Endothelial cell of umbilical vein (primary cell): Measurements from ENCODE around the gene RNF169. TPM values are rescaled to one million over a fixed set of nuclear protein-coding genes. Genes with fewer than 3 reads are reported as not detected.

ENCODE experiments used
- BruUV-seq: library from RNA; stranded (reverse); fragments of 400-500 nt; replicated peaks from 2 replicates; lab custom pipeline; 2021; lab: Mats Ljungman, UMichigan
- CTCF ChIA-PET: fragments of 300-600, 350-600 bp; sonication (Branson Sonifier 250); formaldehyde crosslinking; loops from one replicate; lab custom pipeline; 2021; ENCODE audit warnings: antibody characterized with exemption, inconsistent platforms; lab: Charles Lee
- POLR2A ChIA-PET: fragments of 300-600, 350-600 bp; sonication (Branson Sonifier 250); formaldehyde crosslinking; loops from one replicate; lab custom pipeline; 2021; ENCODE audit warnings: antibody characterized with exemption, inconsistent platforms; lab: Charles Lee
- DNase-seq: peaks from one replicate; pipeline ENCODE4 v3.0.0-alpha.2; 2011; ENCODE audit warnings: low read depth, low spot score
- FAIRE-seq: peaks from 2 replicates; lab custom pipeline; 2011; peaks lifted over from hg19 to GRCh38; lab: Jason Lieb, UNC
- H2AFZ ChIP-seq: 2 replicates; pipeline ENCODE4 v1.6.0; 2012; ENCODE audit warnings: low read depth, low read length, control low read depth, inconsistent platforms
- H3K27ac ChIP-seq: 2 replicates; pipeline ENCODE4 v1.5.1; 2011; ENCODE audit warnings: low read depth, mild to moderate bottlenecking, control low read depth, low read length, moderate library complexity; ENCODE audit not compliant: insufficient read depth
- H3K27me3 ChIP-seq, 2 experiments: 2 replicates each; pipeline versions ENCODE4 v1.6.0 to v1.6.1; 2011; ENCODE audit warnings: low read length in 2 of 2, mixed read lengths in 1 of 2; ENCODE audit not compliant: control insufficient read depth in 2 of 2, insufficient read depth in 2 of 2
- H3K36me3 ChIP-seq, 2 experiments: 2 replicates in 1 of 2; 3 replicates in 1 of 2; pipeline ENCODE4 v1.5.1; 2011; ENCODE audit warnings: low read length in 2 of 2, mild to moderate bottlenecking in 1 of 2, moderate library complexity in 1 of 2; ENCODE audit not compliant: control insufficient read depth in 2 of 2, insufficient read depth in 2 of 2; ENCODE audit errors: extremely low read depth in 1 of 2
- H3K4me1 ChIP-seq: 3 replicates; pipeline ENCODE4 v1.5.1; 2011; ENCODE audit warnings: mild to moderate bottlenecking, low read length; ENCODE audit not compliant: control insufficient read depth, insufficient read depth; ENCODE audit errors: extremely low read depth
- H3K4me2 ChIP-seq: 2 replicates; pipeline ENCODE4 v1.6.1; 2011; ENCODE audit warnings: low read length, control low read depth, mixed read lengths; ENCODE audit not compliant: insufficient read depth
- H3K4me3 ChIP-seq, 3 experiments: fragments of 200-600 bp in 1 of 3; sonication (generic), shearing (Covaris generic) in 1 of 3; replicated peaks in 1 of 3; 2 replicates each; pipeline ENCODE4 v1.5.1; 2011 to 2016; ENCODE audit warnings: control low read depth in 3 of 3, low read length in 3 of 3, mild to moderate bottlenecking in 2 of 3, inconsistent platforms in 1 of 3, low read depth in 1 of 3, moderate library complexity in 1 of 3; ENCODE audit not compliant: insufficient read depth in 1 of 3
- H3K79me2 ChIP-seq: 2 replicates; pipeline ENCODE4 v1.6.0; 2012; ENCODE audit warnings: low read length, inconsistent platforms; ENCODE audit not compliant: control insufficient read depth, insufficient read depth
- H3K9ac ChIP-seq: replicated peaks from 2 replicates; pipeline ENCODE3; 2011; ENCODE audit warnings: low read length, control low read depth; ENCODE audit not compliant: insufficient read depth; ENCODE audit errors: extremely low read depth
- H3K9me1 ChIP-seq: replicated peaks from 3 replicates; pipeline ENCODE4 v1.6.0; 2011; ENCODE audit warnings: mild to moderate bottlenecking, low read length; ENCODE audit not compliant: control insufficient read depth, insufficient read depth; ENCODE audit errors: extremely low read depth
- H3K9me3 ChIP-seq: replicated peaks from 2 replicates; pipeline ENCODE4 v1.5.1; 2012; ENCODE audit warnings: low read length, inconsistent platforms; ENCODE audit not compliant: control insufficient read depth, insufficient read depth
- H4K20me1 ChIP-seq: replicated peaks from 2 replicates; pipeline ENCODE3; 2011; ENCODE audit warnings: mild to moderate bottlenecking, low read length; ENCODE audit not compliant: control insufficient read depth, insufficient read depth; ENCODE audit errors: extremely low read depth
- CTCF ChIP-seq, 2 donors: IDR thresholded peaks; 1 replicate in 1 of 2; 2 replicates in 1 of 2; pipeline ENCODE4 v1.5.1; 2011; ENCODE audit warnings: low read length in 2 of 2, mild to moderate bottlenecking in 2 of 2, moderate library complexity in 2 of 2, control low read depth in 1 of 2, inconsistent platforms in 1 of 2, low read depth in 1 of 2; ENCODE audit not compliant: insufficient read depth in 1 of 2; ENCODE audit errors: extremely low read depth in 1 of 2
- FOS ChIP-seq: IDR thresholded peaks from 2 replicates; pipeline ENCODE4 v1.6.1; 2011; ENCODE audit warnings: mild to moderate bottlenecking, low read length, moderate library complexity, borderline replicate concordance; ENCODE audit not compliant: insufficient read depth
- GATA2 ChIP-seq: IDR thresholded peaks from 2 replicates; pipeline ENCODE4 v1.7.0; 2011; ENCODE audit warnings: low read depth, mild to moderate bottlenecking, moderate library complexity, mixed read lengths, low read length; ENCODE audit not compliant: insufficient read length, insufficient read depth
- JUN ChIP-seq: IDR thresholded peaks from 2 replicates; pipeline ENCODE4 v1.6.1; 2011; ENCODE audit warnings: borderline replicate concordance, low read depth; ENCODE audit not compliant: insufficient read length, insufficient read depth
- MYC ChIP-seq: IDR thresholded peaks from one replicate; pipeline ENCODE4 v1.6.1; 2011; ENCODE audit warnings: mild to moderate bottlenecking, low read depth, low read length
- dilution Hi-C: fragments of 300-500 bp; cut with MboI; formaldehyde crosslinking; loops from one replicate; pipeline ENCODE4 v1.15.0; 2019; ENCODE audit warnings: low sequenced_read_pairs; ENCODE audit not compliant: extremely low pct_ligation_motif_present
- intact Hi-C: fragments of 100-400 bp; cut with micrococcal nuclease; formaldehyde crosslinking; loops from one replicate; pipeline ENCODE4 v1.10.0; 2022
- polyA plus RNA-seq, 4 experiments: library from polyadenylated mRNA; depleted of rRNA in 3 of 4; stranded (reverse) in 3 of 4; unstranded in 1 of 4; fragments of >200 nt; gene quantifications; 2 replicates each; pipeline versions ENCODE4 v1.2.1 to v1.2.3, GENCODE V29; 2011 to 2012; ENCODE audit warnings: missing spikeins in 1 of 4
- total RNA-seq: library from RNA; stranded (reverse); gene quantifications from 2 replicates; pipeline ENCODE4 v1.2.3, GENCODE V29; 2021

RNF169 gene
- total and polyA plus RNA-seq, 2 donors (not counting 3 experiments of a cell fraction or from before 2014, with no cell fraction given) = 5.8 to 21.3 TPM

DNA sequence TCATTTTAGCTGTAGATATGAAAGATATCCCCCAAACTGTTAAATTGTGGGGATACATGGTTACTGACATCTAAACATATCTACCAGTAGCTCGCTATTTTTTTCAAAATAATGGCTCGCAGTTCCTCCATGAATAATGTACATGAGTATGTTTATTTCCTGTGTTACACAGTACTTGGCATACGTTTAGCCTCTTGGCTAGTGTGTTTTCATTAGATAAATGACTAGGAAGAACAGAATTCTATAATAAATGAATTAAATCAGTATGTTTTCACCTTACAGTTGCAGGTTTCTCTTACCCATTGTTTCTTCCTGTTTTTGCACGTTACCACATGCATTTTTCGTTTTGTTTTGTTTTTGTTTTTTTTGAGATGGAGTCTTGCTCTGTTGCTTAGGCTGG is 21.8 kb downstream of the RNF169 start:
- H3K4me2 ChIP-seq = peak overlapping the region; percentile 55
- TF ChIP-seq JUN (peak; percentile 44), FOS (peak; percentile 26), CTCF (IDR thresholded peaks at IDR 0.05; ENCODE audit: extremely low read depth in 1 of 2, insufficient read depth in 1 of 2, low read depth in 1 of 2, low read length in 2 of 2) (no peak)
- H3K27ac ChIP-seq = peak overlapping the region; percentile 80
- no peaks in the 10 kb centered on the region for H3K27me3 ChIP-seq
- peak overlapping the region; percentile 54 for H3K9ac ChIP-seq
- BruUV-seq = no TSS peak
- POLR2A ChIA-PET = interaction anchor here (0.8 kb wide), 1 partner anchor 15 kb away, joined by 3 read pairs; no protein-coding TSS in a partner anchor
- H3K9me3 ChIP-seq = no peaks in the 10 kb centered on the region
- DNase-seq (peak; percentile 90), FAIRE-seq (peak; percentile 48)
- CTCF ChIA-PET = interaction anchor here (0.9 to 2.1 kb wide), 10 partner anchors 11 to 76 kb away, joined by 3 to 8 read pairs (median 4); no protein-coding TSS in a partner anchor
- dilution Hi-C loops = no loop called here
- no peak overlapping the region for H2AFZ ChIP-seq
- no peaks in the 10 kb centered on the region for H3K36me3 ChIP-seq
- H3K4me1 ChIP-seq = peaks cover 20% of the 10 kb centered on the region
- intact Hi-C loops = loop anchor here (1.0 kb wide), 1 partner anchor 15 kb away; no protein-coding TSS in a partner anchor
- peaks cover 57% of the 10 kb centered on the region for H3K79me2 ChIP-seq
- H3K4me3 ChIP-seq = no peak overlapping the region
- peaks cover 4% of the 10 kb centered on the region for H4K20me1 ChIP-seq
- no peaks in the 10 kb centered on the region for H3K9me1 ChIP-seq

GRCh38 chr11:74771139-74771538 is 22.5 kb downstream of the RNF169 start:
- Histone ChIP-seq H3K9ac (peak overlapping the region; percentile 24), H3K9me3 (no peaks in the 10 kb centered on the region), H2AFZ (no peak overlapping the region), H3K79me2 (peaks cover 61% of the 10 kb centered on the region), H3K36me3 (no peaks in the 10 kb centered on the region), H3K27me3 (no peaks in the 10 kb centered on the region), H3K9me1 (no peaks in the 10 kb centered on the region), H3K4me2 (peak overlapping the region; percentile 55), H3K4me1 (peaks cover 20% of the 10 kb centered on the region), H3K27ac (peak overlapping the region; percentile 80), H4K20me1 (peaks cover 4% of the 10 kb centered on the region), H3K4me3 (no peak overlapping the region)
- TSS peak; percentile 23 for BruUV-seq
- POLR2A ChIA-PET = no interaction called here
- TF ChIP-seq MYC = no peak
- no peak for TF ChIP-seq GATA2
- FAIRE-seq = no peak
- dilution Hi-C loops = no loop called here
- intact Hi-C loops = no loop called here
- CTCF ChIA-PET = interaction anchor here (2.1 kb wide), 1 partner anchor 76 kb away, joined by 8 read pairs; no protein-coding TSS in a partner anchor
- DNase-seq = no peak
